Brain microvascular endothelial cell (primary cell): ENCODE data around the gene PSMG3.
A peak's percentile ranks its signal among the peaks of the same experiment; 100 is the strongest.

ENCODE experiments used
- DNase-seq: peaks from one replicate; pipeline ENCODE4 v3.0.0-alpha.2; 2020
- H3K27ac ChIP-seq: fragments of 250-450 bp; sonication (Bioruptor Pico); 2 replicates; pipeline ENCODE4 v1.5.1; 2020; ENCODE audit warnings: mild to moderate bottlenecking, moderate library complexity
- H3K27me3 ChIP-seq: fragments of 250-450 bp; sonication (Bioruptor Pico); replicated peaks from 2 replicates; pipeline ENCODE4 v1.5.1; 2020; ENCODE audit warnings: mild to moderate bottlenecking
- H3K36me3 ChIP-seq: fragments of 250-450 bp; sonication (Bioruptor Pico); replicated peaks from 2 replicates; pipeline ENCODE4 v1.5.1; 2020; ENCODE audit warnings: mild to moderate bottlenecking
- H3K4me3 ChIP-seq: 2 replicates; pipeline ENCODE4 v1.5.1; 2011; ENCODE audit warnings: low read depth, mild to moderate bottlenecking, control low read depth, low read length, moderate library complexity
- in situ Hi-C: cut with HindIII; loops from 2 replicates; pipeline ENCODE4 v1.10.0; 2017; ENCODE audit warnings: low sequenced_read_pairs, low pct_ligation_motif_present
- TF ChIP-seq, protein P1 (sequence below): IDR thresholded peaks from 2 replicates; pipeline ENCODE4 v1.5.1; 2011; ENCODE audit warnings: low read depth, mild to moderate bottlenecking, moderate library complexity, low read length, control low read depth, inconsistent platforms; ENCODE audit errors: missing control alignments

Gene PSMG3

DNA sequence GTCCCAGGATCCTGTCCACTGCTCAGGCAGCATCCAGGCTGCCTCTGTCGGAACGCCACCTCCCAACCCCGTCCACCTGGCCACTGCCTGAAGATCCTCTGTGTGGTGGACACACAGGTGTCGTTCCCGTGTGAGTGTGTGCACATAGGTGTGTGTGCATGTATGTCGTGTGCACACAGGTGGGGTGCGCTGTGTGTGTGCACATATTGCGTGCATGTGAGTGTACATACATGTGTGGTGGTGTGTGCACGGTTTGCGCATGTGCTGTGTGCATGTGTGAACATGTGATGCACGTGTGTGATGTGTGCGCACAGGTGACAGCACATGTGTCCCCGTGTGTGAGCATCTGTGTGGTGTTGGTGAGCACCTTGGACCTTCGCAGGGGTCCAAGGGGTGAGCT, 20.9 kb downstream of the PSMG3 start:
- no peak for DNase-seq
- H3K4me3 ChIP-seq: no peak overlapping the region
- in situ Hi-C loops: no loop called here
- no peak overlapping the region for H3K27ac ChIP-seq
- TF ChIP-seq, protein P1, sequence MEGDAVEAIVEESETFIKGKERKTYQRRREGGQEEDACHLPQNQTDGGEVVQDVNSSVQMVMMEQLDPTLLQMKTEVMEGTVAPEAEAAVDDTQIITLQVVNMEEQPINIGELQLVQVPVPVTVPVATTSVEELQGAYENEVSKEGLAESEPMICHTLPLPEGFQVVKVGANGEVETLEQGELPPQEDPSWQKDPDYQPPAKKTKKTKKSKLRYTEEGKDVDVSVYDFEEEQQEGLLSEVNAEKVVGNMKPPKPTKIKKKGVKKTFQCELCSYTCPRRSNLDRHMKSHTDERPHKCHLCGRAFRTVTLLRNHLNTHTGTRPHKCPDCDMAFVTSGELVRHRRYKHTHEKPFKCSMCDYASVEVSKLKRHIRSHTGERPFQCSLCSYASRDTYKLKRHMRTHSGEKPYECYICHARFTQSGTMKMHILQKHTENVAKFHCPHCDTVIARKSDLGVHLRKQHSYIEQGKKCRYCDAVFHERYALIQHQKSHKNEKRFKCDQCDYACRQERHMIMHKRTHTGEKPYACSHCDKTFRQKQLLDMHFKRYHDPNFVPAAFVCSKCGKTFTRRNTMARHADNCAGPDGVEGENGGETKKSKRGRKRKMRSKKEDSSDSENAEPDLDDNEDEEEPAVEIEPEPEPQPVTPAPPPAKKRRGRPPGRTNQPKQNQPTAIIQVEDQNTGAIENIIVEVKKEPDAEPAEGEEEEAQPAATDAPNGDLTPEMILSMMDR: no peak
- peaks cover 3% of the 10 kb centered on the region for H3K36me3 ChIP-seq
- no peaks in the 10 kb centered on the region for H3K27me3 ChIP-seq

DNA sequence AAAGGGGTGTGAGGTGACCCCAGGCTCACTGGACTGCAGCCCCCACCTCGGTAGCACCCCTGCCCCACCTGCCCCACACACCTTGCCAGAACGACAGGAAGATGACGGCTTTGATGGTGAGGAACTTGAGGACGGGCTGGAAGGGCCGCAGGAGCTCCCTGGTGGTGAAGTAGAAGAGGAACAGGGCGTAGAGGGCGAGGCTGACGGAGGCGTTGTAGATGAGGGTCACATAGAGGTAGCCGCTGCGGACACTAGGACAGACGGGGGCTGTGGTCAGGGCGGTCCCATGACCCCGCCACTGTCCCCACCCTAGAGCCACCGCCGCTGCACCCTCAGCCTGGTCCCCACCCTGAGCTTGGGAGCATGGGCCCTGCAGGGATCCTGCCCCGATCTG, 21.4 kb downstream of the PSMG3 start:
- Histone ChIP-seq H3K4me3 (no peak overlapping the region), H3K36me3 (peaks cover 4% of the 10 kb centered on the region), H3K27me3 (no peaks in the 10 kb centered on the region), H3K27ac (no peak overlapping the region)
- TF ChIP-seq, protein P1: peak; percentile 47
- no peak for DNase-seq
- in situ Hi-C loops: no loop called here

DNA sequence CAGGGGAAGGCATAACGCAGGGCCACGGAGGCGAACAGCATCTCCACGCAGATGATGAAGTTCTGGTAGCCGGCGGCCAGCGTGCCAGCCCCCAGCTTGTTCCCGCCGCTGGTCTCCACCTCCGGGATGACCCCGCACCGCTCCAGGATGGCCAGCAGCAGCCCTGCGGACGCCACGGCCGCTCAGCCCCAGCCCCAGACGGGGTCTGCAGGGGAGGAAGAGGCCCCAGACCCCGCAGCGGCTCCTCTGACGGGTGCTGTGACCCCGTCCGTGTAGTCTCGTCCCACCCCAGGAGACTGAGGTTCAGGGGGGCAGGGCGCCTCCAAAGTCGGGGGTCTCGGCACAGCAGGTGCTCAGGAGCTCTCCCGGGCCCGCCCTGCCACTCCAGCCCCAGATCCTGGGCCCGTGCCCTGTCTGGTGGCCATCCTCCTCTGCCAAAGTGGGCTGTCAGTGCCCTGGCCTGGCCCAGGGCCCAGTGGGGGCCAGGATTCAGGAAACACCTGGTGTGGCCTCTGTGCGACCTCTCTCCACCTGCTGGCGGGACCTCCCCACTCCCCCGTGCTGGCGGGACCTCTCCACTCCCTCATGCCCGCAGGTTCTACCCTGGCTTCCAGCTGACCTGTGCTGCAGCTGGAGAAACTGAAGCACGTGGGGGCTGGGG, 21.9 kb downstream of the PSMG3 start:
- peaks cover 8% of the 10 kb centered on the region for H3K36me3 ChIP-seq

DNA sequence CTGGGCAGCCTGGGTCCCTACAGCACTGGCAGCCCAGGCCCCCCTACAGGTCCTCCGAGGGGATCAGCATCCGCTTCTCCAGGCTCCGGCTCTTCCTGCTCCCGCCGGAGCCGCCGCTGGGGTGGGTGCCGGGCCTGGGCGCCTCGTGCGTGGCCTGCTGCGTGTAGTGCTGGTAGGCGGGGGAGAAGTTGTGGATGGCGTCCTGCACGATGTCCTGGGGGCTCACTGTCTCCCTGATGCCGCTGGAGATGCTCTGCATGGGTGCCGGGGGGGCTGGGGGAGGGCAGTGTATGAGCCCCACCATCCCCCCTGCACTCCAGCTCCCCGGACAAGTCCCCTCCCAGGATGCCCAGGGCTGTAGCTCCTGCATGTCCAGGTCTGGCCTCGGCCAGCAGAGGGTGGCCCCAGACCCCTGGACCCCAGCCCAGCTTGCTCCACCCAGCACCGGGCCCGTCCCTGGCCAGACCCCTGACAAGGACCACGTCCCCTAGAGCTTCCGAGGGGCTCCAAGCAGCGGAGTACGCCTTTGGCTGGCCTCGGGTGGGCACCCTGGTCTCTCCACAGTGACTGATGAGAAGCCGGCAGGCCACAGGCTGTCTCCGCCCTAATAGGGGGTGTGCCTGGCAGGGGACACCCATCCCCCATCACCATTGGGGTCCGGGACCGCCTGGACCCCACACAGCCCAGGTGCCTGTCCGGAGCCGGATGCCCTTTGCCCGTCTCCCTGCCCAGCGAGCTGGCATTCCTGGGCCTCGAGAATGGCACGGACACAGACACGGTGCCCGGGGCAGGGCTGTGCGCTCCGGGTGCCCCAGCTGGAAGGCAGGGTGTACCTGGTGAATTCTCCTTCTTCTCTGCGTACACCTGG, 22.7 kb downstream of the PSMG3 start:
- in situ Hi-C loops: no loop called here
- H3K27me3 ChIP-seq: no peaks in the 10 kb centered on the region
- TF ChIP-seq, protein P1: no peak
- H3K36me3 ChIP-seq: peaks cover 16% of the 10 kb centered on the region
- no peak overlapping the region for H3K4me3 ChIP-seq
- H3K27ac ChIP-seq: no peak overlapping the region
- no peak for DNase-seq

More for the DNA sequence above, 21.9 kb downstream of the PSMG3 start:
- in situ Hi-C loops: no loop called here
- no peak overlapping the region for H3K4me3 ChIP-seq
- H3K27ac ChIP-seq: no peak overlapping the region
- no peak for DNase-seq
- TF ChIP-seq, protein P1: no peak
- no peaks in the 10 kb centered on the region for H3K27me3 ChIP-seq

DNA sequence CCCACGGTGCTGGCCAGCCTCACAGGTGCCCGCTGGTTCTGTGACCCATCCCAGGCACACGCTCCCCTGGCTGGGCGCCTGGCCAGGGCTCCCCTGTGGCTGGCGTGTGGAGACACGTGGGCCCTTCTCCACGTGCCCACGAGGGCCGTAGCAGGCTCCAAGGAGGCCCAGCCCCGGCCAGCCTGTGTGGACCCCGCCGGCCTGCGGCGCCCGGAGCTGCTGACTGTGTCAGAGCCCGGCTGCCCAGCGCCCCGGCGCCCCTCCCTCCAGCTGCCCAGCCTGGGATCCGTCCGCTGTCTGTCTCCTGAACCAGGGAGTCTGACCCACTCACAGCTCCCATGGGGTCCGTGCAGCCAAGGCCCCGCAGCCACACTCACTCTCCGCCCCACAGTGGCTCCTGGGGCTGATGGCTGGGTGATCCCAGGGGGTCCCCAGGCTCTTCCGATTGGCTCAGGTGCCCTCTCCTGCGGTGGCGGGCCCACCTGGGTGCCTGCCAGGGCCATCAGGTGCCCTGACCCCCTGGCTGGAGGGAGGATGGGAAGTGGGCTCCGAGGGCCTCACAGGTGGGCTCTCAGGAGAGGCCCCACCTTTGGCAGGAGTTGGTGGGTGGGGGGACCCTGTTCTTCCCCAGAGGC, 23.4 kb downstream of the PSMG3 start:
- TF ChIP-seq, protein P1: no peak
- peaks cover 19% of the 10 kb centered on the region for H3K36me3 ChIP-seq
- H3K27ac ChIP-seq: no peak overlapping the region
- in situ Hi-C loops: no loop called here
- H3K4me3 ChIP-seq: no peak overlapping the region
- H3K27me3 ChIP-seq: no peaks in the 10 kb centered on the region
- no peak for DNase-seq
